ENCODE measurements around the gene PHF11.

The PHF11 gene

GRCh38 chr13:49528161-49528560 is 32.4 kb downstream of the PHF11 start:
- TF ChIP-seq CTCF (IDR thresholded peaks at IDR 0.05; ENCODE audit: low read depth, low read length, missing control alignments), result no peak
- no peak overlapping the region for H3K4me3 ChIP-seq (ENCODE audit: low read depth, low read length)
- in situ Hi-C loops (cut with HindIII; ENCODE audit: low sequenced_read_pairs), result no loop called here
- no peak for DNase-seq (ENCODE audit: low read depth)

- H3K4me3 ChIP-seq (ENCODE audit: low read depth, low read length), result no peak overlapping the region
- DNase-seq (ENCODE audit: low read depth), result no peak
- in situ Hi-C loops (cut with HindIII; ENCODE audit: low sequenced_read_pairs), result no loop called here
These were observed 34.7 kb downstream of the PHF11 start for GRCh38 chr13:49530457-49530856.

GRCh38 chr13:49532593-49532992 is 36.8 kb downstream of the PHF11 start:
- no peak for TF ChIP-seq CTCF (IDR thresholded peaks at IDR 0.05; ENCODE audit: low read depth, low read length, missing control alignments)
- no peak overlapping the region for H3K4me3 ChIP-seq (ENCODE audit: low read depth, low read length)
- in situ Hi-C loops (cut with HindIII; ENCODE audit: low sequenced_read_pairs), result no loop called here
- no peak for DNase-seq (ENCODE audit: low read depth)

More at GRCh38 chr13:49530457-49530856, 34.7 kb downstream of the PHF11 start:
- TF ChIP-seq CTCF (IDR thresholded peaks at IDR 0.05; ENCODE audit: low read depth, low read length, missing control alignments), result no peak

- no peak for TF ChIP-seq CTCF (IDR thresholded peaks at IDR 0.05; ENCODE audit: low read depth, low read length, missing control alignments)
- DNase-seq (ENCODE audit: low read depth), result no peak
- in situ Hi-C loops (cut with HindIII; ENCODE audit: low sequenced_read_pairs), result no loop called here
- H3K4me3 ChIP-seq (ENCODE audit: low read depth, low read length), result no peak overlapping the region
These were observed 37.3 kb downstream of the PHF11 start for GRCh38 chr13:49533011-49533410.

- TF ChIP-seq CTCF (IDR thresholded peaks at IDR 0.05; ENCODE audit: low read depth, low read length, missing control alignments), result no peak
- in situ Hi-C loops (cut with HindIII; ENCODE audit: low sequenced_read_pairs), result no loop called here
- no peak for DNase-seq (ENCODE audit: low read depth)
- no peak overlapping the region for H3K4me3 ChIP-seq (ENCODE audit: low read depth, low read length)
These were observed 38.0 kb downstream of the PHF11 start for GRCh38 chr13:49533591-49534269.

GRCh38 chr13:49536144-49536873 is 40.6 kb downstream of the PHF11 start:
- no peak for TF ChIP-seq CTCF (IDR thresholded peaks at IDR 0.05; ENCODE audit: low read depth, low read length, missing control alignments)
- in situ Hi-C loops (cut with HindIII; ENCODE audit: low sequenced_read_pairs), result no loop called here
- H3K4me3 ChIP-seq (ENCODE audit: low read depth, low read length), result no peak overlapping the region

More at GRCh38 chr13:49536144-49536873, 40.6 kb downstream of the PHF11 start:
- no peak for DNase-seq (ENCODE audit: low read depth)

Data from astrocyte of the cerebellum (primary cell).